Measurements from ENCODE around the gene GEMIN2.

GRCh38 chr14:39181026-39181692, 67.0 kb downstream of the GEMIN2 start:
- TF ChIP-seq CTCF (IDR thresholded peaks at IDR 0.05) = no peak
- no peak for TF ChIP-seq SIN3A (IDR thresholded peaks at IDR 0.05; ENCODE audit: borderline replicate concordance, insufficient read depth, low read depth, low read length)
